ENCODE measurements around the gene ACSF3.
A peak's percentile ranks its signal among the peaks of the same experiment; 100 is the strongest.
"Not testable (repeated sequence)": the region's sequence is repeated elsewhere in the genome, so short reads cannot be mapped to it uniquely, and the experiment has no call there.

Gene ACSF3

DNA sequence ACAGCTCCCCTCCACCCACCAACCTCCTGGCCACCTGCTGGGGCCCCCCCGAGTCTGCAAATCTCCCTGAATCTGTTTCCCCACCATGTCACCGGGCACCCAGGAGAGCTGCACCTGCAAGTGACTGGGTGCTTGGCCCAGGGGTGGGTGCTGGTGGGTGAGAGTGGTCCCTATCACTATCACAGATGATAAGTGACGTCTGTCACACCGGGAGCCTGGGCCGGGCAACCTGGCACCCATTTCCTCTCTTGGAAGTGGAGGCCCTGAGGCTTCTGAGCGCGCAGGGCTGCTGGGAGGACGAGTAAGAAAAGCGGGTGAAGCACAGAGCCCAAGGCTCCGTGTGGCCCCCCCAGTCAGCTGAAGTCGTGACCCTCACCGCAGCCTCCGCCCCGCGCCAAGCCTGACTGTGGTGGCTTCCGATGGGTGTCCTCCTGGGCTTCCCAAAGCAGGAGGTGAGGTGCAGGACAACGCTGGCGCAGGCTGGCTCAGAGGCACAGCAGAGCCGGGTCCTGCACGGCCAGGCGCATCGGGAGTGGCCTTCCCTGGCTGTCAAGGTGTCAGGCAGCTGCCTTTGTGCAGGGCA lies 21.0 kb upstream of the ACSF3 start:
- no peak for DNase-seq

DNA sequence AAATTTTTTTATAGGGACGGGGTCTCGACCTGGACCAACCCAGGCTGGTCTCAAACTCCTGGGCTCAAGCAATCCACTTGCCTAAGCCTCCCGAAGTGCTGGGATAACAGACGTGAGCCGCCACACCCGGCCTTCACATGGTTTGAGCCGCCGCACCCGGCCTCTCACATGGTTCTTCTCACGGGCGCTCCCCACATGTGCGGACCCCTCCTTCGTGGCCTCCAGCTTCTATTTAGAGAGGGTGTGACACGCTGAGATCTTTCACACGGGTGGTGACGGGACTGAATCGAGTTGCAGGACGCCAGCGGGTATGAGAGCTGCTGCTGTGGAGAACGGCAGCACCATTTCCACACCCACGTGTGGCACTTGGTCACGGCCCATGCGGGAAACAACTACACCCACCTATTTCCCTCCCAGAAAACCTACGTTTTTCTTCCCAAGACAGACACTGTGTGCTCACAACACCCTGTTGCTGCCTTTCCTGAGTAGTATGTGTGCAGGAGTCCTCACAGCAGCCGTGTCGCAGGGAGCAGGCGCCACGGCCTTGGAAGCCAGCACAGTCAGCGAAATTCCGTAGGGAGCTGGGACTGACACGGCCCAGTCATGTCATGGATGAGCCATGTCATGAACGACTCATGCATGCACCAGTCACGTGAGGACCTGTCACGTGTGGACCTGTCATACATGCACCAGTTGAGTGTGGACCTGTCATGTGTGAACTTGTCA lies 20.1 kb upstream of the ACSF3 start:
- DNase-seq: no peak

DNA sequence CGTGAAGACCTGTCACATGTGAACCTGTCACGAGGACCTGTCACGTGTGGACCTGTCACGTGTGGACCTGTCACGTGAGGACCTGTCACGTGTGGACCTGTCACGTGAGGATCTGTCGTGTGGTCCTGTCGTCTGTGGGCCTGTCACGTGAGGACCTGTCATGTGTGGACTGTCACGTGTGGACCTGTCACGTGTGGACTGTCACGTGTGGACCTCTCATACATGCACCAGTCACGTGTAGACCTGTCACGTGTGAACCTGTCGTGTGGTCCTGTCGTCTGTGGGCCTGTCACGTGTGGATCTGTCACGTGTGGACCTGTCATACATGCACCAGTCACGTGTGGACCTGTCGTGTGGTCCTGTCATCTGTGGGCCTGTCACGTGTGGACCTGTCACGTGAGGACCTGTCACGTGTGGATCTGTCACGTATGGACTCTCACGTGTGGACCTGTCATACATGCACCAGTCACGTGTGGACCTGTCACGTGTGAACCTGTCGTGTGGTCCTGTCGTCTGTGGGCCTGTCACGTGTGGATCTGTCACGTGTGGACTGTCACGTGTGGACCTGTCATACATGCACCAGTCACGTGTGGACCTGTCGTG lies 19.5 kb upstream of the ACSF3 start:
- not testable (repeated sequence) for DNase-seq

DNA sequence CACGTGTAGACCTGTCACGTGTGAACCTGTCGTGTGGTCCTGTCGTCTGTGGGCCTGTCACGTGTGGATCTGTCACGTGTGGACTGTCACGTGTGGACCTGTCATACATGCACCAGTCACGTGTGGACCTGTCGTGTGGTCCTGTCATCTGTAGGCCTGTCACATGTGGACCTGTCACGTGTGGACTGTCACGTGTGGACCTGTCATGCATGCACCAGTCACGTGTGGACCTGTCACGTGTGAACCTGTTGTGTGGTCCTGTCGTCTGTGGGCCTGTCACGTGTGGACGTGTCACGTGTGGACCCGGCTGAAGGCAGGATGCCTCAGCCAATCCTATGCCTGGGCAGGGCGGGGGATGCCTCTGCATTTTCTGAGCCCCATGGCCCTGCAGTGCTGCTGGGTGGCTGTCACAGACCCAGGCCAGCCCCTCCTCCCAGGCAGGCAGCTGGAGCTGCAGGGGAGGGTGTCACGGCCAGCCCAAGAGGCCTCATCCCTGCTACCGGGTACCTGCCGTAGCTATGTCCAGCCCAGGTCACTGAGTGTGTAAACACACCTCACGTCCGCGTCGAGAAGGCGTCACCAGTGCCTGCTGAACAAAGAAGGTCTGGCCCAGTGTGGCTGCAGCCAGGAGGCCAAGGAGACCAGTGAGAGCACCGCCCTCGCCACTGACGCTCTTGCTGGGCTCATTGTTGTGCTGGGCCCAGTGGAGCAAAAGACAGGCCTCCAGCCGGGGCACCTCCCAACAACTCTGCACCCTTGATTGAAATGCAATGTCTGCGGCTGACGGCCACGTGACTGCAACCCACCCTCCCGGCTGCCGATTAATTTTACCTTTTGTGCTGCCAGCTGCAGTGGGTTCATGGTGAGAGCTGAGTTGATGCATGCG lies 18.6 kb upstream of the ACSF3 start:
- no peak for DNase-seq

DNA sequence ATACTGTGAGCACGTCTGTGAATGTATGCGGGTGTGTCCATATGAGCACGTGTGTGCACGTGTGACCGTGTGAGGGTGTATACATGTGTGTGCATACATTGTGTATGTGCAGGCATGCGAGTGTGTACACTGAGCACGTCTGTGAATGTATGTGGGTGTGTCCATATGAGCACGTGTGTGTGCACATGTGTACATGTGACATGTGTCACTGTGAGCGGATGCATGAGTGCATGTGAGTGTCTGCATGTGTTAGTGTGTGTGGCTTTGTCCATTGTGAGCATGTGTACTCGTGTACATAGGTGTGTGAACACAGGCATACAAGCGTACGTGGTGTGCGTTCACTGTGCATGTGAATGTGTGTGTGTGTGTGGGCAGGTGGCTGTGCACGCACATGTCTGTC lies 17.5 kb upstream of the ACSF3 start:
- DNase-seq: no peak

DNA sequence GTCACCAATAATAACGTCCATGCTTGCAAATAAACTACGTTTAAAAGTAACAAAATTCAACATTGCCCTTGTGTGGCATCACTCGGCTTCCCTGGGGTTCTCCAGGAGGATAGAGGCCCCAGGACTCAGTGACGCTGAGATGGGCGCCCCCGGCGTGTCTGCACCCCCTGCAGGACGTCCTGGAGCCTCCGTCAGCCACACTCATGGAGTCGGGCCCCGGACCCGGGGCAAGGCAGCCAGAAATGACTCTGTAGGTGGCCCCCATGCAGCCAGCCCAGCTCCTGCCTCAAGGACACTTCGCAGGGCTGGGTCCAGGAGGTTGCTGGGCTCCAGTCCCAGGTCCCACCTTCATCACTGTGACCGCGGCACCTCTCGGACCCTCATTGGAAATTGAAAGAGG lies 16.6 kb upstream of the ACSF3 start:
- DNase-seq: no peak

DNA sequence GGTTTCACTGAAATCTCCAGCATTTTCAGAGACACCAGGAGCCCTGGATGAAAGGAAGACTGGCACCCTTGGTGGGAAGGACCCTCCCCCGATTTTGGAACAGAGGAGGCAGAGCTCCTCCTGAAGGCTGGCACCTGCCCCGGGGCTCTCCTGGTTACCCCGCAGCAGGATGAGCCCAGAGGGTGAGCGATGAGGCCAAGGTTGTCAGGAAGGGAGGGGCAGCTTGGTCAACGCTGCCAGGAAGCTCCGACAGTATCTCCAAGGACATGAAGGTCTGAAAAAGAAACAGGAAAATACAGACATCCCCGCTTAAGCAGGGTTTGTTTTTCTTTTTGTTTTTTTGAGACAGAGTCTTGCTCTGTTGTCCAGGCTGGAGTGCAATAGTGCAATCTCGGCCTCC lies 15.5 kb upstream of the ACSF3 start:
- no peak for DNase-seq

DNA sequence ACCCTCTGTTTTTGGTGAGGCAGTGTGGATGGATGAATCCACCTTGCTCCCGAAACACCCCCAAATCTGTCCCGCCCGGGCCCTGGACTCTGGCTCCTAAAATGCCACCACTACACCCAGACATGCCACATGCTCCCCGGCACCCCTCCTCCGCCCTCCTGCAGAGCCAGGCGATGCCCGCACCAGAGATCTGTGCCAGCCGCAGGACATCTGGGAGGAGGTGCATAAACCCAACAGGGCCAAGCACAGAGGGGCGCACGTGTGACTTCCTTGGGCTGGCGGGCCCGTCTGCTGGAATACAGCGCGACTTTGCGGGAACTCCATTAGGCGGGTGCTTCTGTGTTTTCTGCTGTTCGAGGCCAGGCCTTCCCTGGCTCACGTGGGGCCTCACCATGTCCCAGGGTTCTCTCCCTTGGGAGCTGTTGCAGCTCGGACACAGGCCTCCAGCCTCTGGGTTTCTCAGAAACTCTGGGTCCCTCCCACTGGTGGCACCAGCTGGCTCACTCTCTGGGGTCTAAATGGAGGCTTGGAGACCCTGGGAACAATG lies 14.1 kb upstream of the ACSF3 start:
- DNase-seq: no peak

DNA sequence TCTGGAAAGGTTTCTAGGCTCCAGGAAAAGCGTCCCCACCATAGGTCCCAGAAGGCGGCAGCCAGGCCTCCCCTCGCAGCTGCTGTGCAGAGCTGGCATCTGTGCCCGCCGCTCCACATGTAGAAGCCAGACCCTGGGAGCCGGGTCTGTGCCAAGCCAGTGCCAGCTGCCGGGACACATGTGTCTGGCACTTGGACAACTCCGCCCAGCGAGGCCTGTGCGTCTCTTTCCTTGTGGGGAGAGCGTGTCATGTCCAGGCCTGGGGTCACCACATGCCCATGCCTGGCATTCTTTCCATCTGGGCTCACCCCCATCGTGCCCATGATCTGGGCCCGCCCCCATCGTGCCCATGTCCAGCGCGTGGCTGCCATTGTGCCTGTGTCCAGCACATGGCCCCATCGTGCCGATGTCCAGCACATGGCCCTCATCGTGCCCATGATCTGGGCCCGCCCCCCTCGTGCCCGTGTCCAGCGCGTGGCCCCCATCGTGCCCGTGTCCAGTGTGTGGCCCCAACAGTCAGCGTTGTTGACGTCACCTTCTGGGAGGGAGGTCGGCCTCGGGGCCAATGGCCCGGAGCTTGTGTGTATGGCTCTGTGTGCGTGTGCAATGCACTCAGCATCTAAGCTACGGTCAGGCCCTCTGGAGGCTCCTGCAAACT lies 13.3 kb upstream of the ACSF3 start:
- DNase-seq: no peak

DNA sequence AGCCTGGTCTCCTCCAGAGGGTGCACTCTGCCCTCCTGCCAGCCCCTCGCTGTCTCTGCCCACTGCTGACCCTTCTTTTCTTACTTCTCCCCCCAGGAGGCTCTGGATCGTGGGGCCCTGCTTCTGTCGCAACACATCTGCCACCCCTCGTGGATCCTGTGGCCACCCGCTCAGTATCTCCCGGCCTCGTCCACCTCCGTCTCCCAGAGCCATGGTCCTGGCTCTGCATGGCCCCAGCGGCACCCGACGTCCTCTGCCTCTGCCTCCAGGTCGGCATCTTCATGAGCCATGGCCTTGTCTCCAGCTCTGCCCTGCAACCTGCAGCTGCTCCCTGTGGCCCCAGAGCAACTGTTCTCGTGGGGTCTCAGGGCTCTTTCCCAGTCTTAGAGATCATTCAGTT lies 12.1 kb upstream of the ACSF3 start:
- DNase-seq: no peak

DNA sequence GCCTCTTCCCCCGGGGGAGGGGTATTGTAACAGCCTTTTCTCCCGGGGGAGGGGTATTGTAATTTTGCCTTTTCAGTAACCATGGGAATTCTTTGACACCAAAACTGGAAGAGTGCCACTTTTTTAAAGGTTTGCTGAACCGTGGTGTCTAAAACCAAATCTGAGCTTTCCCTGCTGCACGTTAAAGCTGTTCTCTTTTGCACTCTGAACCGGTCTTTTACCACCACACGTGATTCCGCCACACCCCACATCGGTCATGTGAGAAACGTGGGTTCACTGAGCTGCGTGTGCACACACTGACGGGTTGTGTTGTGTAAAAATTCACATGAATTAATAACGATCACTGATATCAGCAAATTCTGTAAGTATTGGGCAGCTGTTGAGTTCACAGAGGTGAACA lies 9.2 kb upstream of the ACSF3 start:
- no peak for DNase-seq

DNA sequence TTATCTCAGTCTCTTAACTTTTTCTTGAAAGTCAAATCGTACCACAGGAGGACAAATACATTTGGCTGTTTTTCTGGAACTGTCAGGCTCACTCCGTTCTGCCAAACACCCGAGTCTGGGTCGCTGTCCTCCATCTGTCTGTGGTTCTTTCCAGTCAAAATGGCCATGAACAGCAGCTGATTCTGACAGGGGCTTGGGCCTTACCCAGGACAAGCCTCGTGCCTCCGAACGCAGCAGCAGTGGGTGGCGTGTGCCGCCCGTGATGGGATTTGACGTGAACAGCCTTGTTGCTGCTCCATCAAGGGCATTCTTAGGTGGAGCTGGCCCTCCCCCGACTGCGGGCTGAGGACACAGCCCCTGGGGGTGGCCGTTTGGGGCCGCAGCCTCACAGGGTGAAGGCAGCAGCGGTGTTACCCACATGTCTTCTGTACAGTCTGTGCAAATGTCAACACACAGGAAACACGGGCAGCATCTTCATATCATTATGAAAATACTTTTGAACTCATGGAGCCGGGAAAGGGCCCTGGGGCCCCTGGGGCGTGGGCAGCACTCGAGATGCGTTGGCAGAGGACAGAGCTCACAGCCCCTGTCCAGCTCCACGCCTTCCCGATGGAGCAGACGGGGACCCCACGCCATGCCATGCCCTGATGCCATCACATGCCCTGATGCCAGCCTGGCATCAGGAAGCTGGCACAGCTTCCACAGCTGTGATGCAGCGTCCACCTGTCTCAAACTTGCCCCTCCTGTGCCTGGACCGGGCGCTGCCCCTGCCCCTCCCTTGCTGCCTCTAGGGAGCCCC lies 8.6 kb upstream of the ACSF3 start:
- no peak for DNase-seq

DNA sequence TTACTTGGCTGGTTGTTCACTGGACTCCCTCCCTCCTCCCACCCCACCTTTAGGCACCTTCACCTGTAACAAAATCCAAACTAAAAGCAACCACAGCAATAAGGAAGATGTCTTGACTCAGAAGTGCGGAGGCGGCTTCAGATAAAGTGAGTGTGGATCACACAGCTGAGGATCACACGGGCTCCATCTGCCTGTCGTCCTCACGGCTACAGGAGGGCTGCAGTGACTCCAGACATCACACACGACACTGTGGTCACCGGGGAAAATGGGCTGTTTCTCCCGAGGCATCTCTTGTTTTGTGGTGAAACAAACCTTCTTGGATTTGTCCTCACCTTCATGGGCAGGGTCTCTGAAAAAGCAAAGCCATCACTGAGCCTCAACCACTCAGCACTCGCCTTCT lies 7.9 kb upstream of the ACSF3 start:
- no peak for DNase-seq

DNA sequence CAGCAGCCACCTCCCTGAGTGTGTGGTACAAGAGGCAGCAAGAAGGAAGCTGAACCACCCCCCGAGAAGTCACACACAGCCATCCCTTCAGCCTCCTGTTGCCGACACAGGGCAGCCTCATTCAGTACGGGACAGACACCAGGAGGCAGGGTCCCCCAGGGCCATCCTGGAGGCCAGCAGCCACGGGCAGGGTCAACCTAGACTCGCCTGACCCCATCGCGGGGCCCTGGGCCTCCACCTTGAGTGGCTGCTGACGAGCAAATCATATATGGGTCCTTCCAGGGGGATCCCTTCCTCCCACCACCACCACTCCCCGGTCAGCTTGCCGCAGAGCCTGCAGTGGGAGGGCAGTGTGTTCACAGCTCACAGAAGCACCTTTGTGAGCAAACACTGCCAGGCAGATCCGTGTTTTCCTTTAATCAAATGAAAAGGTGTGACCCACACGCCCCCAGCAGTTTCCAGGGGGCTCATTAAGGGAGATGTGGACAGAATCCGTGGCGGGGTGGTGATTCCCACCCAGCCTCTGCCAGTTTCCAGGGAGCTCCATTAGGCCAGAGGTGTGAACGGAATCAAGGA lies 5.6 kb upstream of the ACSF3 start:
- DNase-seq: no peak

DNA sequence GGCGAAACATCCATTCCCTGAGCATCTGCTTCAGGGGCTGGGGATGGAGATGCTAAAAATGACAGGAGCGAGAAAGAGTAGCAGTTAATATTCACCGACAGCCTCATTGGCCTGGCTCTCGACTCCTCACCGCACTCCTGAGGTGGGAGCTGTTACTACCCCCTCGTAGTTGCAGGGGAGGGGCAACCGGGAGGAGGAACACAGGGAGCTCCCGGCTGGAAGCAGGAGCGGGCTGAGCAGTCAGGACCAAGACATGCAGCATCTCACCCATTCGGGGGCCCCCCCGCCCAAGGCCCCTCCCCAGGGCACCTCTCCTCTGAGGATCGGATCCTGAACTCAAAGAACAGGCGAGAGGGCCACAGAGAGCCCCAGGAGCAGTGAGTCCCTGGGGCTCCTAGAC lies 4.5 kb upstream of the ACSF3 start:
- no peak for DNase-seq

DNA sequence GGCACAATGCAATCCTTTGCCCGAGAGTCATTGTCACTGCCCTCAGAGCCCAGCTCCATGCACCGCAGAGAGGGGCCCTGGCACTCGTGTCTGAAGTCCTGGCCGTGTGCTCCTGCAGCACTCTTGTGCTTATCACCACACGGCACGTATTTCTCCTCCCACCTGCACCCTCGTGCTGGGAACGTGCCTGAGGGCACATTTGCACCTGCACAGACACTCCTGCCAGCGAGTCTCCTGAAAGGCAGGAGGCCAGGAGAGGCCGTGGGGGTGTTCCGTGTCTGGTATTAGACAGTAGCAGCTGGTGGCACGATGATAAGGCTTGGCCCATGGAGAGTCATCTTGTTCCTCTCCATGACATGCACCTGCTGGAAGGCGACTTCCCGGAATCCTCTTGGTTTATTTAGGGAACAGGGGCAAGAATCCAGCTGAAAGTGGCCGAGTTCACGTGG lies 3.4 kb upstream of the ACSF3 start:
- DNase-seq: no peak

DNA sequence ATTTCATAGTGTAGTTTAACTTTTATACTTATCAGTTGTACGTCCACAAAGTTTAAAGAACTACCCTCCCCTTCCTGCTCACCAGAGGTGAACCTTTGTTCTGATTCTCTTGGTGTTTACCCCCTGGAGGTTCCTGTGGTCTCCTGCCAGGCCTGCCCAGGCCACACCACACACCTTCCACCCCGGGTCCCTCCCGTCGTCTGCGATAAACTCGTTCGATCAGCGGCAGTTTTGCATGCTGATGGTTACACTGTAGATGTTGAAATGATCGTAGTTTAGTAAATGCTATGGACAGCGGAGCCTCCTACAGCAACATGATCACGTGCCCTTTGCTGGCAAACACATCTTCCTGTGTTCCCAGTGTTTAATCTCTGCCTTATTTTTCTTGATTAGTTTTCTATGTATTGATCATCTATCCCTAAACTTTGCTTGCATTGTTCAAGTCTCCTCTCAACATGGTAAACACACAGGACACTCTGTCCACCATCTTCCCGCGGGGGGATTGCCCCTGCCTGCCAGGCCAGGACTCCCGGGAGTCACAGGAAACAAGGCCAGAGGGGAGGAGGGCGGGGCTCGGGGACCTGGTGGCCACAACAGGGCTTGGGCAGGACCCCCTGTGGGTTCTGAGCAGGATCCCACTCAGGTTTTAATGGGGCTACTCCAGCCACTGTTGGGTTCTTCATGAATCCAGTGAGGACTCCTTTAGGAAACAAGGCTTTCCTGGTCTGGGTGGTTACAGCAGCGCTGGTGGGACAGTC lies 2.8 kb upstream of the ACSF3 start:
- no peak for DNase-seq

DNA sequence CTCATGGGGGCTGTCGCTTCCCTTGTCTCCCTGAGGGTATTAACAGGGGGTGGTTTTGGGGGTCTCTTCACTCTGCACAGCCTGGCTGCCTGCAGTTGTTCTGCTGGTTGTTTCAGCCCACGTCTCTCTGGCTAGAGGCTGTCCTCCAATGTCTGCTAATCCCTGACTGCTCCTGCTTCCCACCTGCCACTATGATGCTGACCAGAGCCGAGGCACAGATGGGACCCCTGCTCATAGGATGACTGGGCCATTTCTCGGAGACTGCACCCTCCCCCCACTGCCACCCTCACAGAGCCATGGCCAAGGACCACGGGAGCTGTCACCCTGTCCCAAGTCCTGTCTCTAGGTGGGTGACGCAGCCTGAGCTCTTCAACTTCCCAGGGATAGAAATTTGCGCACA lies 1.6 kb upstream of the ACSF3 start:
- no peak for DNase-seq

DNA sequence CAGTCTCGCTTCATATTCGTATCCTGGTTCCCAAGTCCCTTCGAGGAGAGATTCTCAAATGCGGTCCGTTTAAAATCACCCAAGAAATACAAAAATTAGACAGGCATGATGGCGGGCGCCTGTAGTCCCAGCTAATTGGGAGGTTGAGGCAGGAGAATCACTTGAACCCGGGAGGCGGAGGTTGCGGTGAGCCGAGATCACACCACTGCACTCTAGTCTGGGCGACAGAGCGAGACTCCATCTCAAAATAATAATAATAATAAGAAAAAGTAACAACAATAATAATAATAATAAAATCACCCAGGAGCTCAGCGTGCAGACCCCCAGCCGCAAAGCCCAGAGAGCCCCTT lies 425 bp upstream of the ACSF3 start:
- DNase-seq: not testable (repeated sequence)

DNA sequence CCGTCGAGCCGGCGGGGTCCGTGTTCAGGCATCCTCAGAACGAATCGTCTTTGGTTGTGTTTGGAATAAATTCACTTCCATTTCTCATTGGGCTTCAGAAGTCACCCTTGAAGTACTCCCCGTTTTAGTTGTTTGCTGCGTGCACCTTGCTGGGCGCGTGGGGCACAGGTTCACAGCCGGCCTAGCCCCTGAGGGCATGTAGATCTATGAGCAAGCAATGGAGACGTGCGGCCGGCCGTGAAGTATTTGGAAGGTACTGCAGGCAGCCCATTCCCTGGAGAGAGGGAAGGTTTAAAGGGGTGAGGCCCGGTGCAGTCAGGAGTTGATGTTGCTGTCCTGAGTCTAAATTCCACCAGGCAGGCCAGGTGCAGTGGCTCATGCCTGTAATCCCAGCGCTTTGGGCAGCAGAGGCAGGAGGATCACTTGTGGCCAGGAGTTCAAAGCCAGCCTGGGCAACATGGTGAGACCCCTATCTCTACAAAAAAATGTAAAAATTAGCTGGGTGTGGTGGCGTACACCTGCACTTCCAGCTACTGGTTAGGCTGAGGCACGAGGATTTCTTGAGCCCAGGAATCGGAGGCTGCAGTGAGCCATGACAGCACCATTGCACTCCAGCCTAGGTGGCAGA lies 714 bp downstream of the ACSF3 start:
- peak; percentile 52 for DNase-seq
